ENCODE data around the gene SEMA4G.

Gene SEMA4G

GRCh38 chr10:101006593-101007098 lies 37.3 kb downstream of the SEMA4G start:
- DNase-seq (ENCODE audit: low read depth) = no peak

GRCh38 chr10:101007099-101007711 lies 37.9 kb downstream of the SEMA4G start:
- no peak for DNase-seq (ENCODE audit: low read depth)

DNA sequence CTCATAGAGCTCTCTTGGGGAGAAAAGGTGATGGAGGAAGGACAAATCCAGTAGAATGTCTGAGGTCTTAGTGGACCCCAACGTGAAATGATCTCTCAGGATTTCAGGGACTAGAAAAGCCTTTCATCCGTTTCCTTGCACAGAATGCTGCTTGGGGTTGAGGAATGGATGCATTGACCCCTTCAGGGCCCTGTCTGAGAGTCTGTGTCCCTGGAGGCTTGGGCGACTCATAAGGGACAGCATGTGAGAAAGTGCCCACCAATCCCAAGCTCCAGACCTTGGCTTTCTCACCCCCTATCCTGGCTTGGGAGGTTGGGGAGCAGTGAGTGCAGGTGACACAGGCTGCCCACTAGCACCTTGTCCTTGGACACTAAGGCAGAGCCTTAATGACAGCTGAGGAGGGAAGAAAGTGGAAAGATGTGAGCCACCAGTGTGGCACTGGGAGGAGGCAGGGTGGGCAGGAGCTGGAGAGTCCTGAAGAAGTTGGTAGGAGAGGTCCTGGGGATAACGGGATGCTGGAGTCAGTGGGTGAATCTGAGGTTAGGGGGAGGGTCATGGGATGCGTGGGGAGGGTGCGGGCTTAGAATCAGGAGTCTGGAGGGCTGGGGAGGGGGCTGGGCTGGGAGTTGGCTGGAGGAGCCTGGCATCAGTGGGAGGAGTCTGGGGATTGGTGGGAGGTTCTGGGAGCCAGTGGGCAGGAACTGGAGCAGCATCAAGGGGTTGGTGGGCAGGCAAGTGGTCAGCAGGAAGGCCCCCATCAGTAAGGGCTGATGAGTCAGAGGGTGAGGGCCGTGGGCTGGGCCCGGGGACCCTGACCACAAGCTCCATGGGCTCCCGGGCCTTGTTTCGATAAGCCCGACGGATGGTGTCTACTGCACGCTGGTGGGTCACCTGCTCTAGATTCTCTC lies 38.9 kb downstream of the SEMA4G start:
- DNase-seq (ENCODE audit: low read depth) = no peak

- DNase-seq (ENCODE audit: low read depth) = no peak
Observed at GRCh38 chr10:101008823-101009423, 39.6 kb downstream of the SEMA4G start.

GRCh38 chr10:101010329-101010728 lies 41.0 kb downstream of the SEMA4G start:
- DNase-seq (ENCODE audit: low read depth) = no peak

DNA sequence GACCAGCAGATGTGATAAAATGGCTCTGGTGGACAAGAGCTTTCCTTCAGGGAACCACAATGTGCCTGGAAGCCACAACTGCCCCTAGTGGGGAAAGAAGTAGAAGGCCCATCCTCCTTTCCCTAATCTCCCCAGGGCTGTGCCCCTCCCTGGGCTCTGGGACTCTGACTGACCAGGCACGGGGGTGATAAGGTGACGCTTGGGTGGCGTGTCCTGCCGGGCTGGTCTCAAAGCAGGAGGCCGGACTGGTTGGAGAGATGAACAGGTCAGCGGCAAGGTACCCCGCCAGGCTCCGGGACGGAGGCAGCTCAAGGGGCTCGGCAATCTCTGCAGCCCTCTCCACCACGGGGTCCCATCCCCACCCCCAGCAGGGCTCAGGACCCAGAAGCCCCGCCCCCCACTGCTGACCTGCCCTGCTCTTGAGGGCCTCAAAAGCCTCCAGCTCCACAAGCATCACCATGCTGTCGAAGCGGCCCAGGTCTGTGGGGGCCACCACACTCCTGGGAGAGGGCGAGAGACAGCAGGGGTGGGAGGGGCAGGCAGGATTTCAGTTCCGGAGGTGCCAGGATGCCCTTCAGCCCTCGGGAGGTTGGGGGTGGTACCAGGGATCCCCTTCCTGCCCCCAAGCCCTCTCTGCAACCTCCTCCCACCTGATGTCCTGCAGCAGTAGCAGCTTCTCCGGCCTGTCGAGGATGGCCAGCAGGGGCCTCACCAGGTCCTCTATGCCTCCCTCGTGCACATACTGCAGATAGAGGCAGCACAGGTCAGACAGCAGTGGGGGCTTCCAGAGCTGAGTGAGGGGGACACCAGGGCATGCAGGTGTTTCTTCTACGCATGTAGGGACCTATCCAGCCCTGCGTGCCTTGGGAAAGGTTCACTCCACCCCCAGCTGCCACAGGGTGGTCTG lies 42.5 kb downstream of the SEMA4G start:
- DNase-seq (ENCODE audit: low read depth) = no peak

GRCh38 chr10:101012525-101013364 lies 43.4 kb downstream of the SEMA4G start:
- peak; percentile 64 for DNase-seq (ENCODE audit: low read depth)

DNA sequence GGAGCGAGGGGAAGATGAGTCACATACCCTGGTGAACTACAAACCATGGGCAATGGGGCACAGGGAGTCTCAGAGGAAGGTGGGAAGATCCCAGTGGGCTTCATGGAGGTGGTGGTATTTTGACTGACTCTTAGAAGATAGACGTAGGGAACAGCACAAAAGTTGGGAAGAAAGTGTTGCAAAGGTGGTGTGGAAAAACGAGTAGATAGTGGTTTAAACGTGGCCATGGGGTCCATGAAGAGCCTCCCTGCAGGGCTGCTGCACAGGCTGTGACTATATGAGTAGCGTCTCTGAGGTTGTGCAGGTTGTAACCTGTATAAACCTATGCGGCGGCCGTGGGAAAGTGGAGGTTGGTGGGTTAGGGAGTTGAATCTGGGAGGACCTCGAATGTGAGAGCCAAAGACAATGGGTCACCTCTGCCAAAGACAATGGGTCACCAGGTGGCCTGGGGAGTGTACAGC lies 44.1 kb downstream of the SEMA4G start:
- no peak for DNase-seq (ENCODE audit: low read depth)

- peak; percentile 57 for DNase-seq (ENCODE audit: low read depth)
Observed at GRCh38 chr10:101014230-101014884, 45.1 kb downstream of the SEMA4G start.

GRCh38 chr10:101014966-101015581 lies 45.8 kb downstream of the SEMA4G start:
- no peak for DNase-seq (ENCODE audit: low read depth)

DNA sequence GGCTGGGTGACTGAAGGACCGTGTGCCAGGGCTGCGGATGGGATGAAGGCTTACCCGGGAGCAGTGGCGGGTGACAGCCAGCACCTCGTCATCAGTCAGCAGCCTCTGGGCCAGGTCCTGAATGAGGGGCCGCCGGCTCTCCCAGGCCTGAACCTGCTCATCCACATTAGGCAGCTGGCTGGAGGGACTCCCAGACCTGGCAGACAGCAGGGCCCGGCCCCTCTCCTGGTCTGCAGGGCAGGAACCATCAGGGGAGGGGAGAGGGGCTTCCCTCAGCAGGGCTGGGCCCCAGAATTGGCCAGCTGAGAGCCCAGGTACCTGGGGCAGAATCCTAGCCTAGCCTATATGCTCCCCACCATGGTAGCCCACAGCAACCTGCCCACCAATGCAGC lies 46.3 kb downstream of the SEMA4G start:
- DNase-seq (ENCODE audit: low read depth) = no peak

DNA sequence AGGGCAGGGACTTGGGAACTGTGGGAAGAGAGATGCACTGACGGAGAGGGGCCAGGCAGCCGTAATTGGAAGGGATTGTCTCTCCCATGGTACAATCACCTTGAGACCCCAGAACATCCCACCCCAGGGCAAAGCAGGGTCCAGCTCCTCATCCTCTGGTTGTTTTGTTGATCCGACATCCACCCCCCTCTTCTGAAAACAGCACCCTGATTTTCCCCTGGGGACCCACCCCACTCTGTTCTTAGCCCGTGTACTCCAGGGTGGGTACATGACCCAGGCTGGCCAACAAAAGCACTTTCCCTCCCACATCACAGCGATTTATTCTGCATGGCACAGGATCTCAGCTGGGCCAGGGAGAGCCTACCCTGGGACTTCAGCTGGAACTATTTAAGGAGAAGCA lies 47.5 kb downstream of the SEMA4G start:
- no peak for DNase-seq (ENCODE audit: low read depth)

DNA sequence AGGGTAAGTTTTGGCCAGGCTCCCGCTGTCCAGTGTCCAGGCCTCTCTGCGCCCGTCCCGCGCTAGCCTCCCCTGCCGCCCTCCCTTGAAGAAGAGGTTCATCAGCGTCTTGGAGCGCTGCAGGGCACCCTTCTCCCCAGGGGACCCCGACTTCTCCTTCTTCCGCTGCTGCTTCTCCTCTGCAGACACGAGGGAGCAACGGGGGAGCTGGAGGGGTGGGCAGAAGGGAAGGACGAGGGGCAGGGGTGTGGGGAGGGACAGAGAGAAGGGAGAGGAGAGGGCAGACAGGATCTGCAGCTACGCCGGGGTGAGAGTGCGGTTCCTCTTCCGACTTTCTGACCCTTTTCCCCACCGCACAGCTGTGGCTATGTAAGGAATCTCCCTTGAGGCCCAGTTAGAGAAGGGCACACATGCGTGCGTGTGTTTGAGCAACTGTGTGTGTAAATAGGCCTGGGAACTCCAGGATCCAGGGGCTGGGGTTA lies 48.9 kb downstream of the SEMA4G start:
- no peak for DNase-seq (ENCODE audit: low read depth)

DNA sequence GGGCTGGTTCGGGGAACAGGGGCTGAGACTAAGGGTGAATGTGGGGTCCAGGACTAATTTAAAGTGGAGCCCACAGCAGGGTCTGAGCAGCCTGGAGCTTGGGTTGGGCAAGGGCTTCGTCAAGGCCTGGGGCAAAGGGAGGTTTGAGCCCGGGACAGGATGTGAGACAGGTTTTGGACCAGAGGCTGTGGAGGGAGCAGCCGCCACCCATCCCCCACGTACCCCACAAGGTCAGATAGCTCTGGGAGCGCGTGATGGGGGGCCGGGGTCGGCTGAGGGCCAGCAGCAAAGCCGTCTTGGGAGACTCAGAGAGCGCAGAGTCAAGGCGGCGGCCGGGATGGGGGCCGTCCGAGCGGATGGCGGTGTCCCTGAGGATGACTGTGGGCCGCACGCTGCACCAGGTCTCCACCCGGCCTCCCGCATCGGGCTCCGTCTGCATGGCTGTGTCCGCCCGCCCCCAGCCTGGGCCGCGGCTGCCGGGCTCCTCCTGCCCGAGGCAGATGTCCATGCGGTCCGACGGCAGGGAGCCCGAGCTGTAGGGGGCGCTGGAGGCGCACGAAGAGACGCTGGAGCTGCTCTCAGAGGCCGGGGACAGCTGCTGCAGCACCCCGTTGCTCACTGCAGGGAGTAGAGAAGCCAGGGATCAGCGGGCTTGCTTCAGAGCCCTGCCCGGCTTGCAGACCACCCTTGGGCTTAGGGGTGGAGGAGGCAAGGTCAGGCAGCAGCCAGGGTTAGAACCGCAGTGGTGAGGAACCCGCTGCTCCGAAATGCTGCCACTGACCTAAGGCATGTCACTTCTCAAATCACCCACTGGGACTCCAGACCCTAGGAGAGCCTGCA lies 49.5 kb downstream of the SEMA4G start:
- DNase-seq (ENCODE audit: low read depth) = peak; percentile 47
